GM23338 (cell line): ENCODE results near the gene ELOVL2.

ENCODE experiments used
- CREB1 ChIP-seq: fragments of 250-450 bp; sonication (Bioruptor Pico); IDR thresholded peaks from 2 replicates; pipeline ENCODE4 v1.5.0; 2020; ENCODE audit warnings: low read depth, mild to moderate bottlenecking, moderate library complexity
- ETS1 ChIP-seq: IDR thresholded peaks from 2 replicates; pipeline ENCODE4 v1.6.1; 2016; ENCODE audit warnings: antibody characterized with exemption
- EZH2 ChIP-seq: fragments of 200-600 bp; sonication (generic); IDR thresholded peaks from one replicate; pipeline ENCODE4 v1.8.0; 2017; ENCODE audit warnings: antibody characterized with exemption, mild to moderate bottlenecking, low read depth; ENCODE audit not compliant: unreplicated experiment
- EZH2phosphoT487 ChIP-seq: fragments of 200-600 bp; sonication (generic); IDR thresholded peaks from one replicate; pipeline ENCODE4 v1.8.1; 2018; ENCODE audit warnings: antibody characterized with exemption; ENCODE audit not compliant: unreplicated experiment
- JUNB ChIP-seq: IDR thresholded peaks from one replicate; pipeline ENCODE4 v1.6.1; 2016; ENCODE audit warnings: antibody characterized with exemption; ENCODE audit not compliant: unreplicated experiment
- POLR2AphosphoS5 ChIP-seq: IDR thresholded peaks from 2 replicates; pipeline ENCODE4 v1.6.1; 2016; ENCODE audit warnings: antibody characterized with exemption, low read depth
- REST ChIP-seq: IDR thresholded peaks from one replicate; pipeline ENCODE4 v1.6.1; 2018; ENCODE audit warnings: antibody characterized with exemption; ENCODE audit not compliant: unreplicated experiment
- ZNF114 ChIP-seq: fragments of 250-450 bp; sonication (Bioruptor Pico); IDR thresholded peaks from 2 replicates; pipeline ENCODE4 v1.5.0; 2020; ENCODE audit warnings: mild to moderate bottlenecking, moderate library complexity
- ZNF331 ChIP-seq: fragments of 250-450 bp; sonication (Bioruptor Pico); IDR thresholded peaks from 2 replicates; pipeline ENCODE4 v1.5.0; 2020; ENCODE audit warnings: low read depth, mild to moderate bottlenecking, moderate library complexity
- TF ChIP-seq, protein P1 (sequence below), 2 experiments: fragments of 200-600 bp in 1 of 2; sonication (generic) in 1 of 2; conservative IDR thresholded peaks; 2 replicates each; pipeline versions ENCODE4 v1.5.1 to v1.6.1; 2016 to 2017; ENCODE audit warnings: antibody characterized with exemption in 2 of 2, low read depth in 2 of 2, mild to moderate bottlenecking in 2 of 2, moderate library complexity in 1 of 2

DNA sequence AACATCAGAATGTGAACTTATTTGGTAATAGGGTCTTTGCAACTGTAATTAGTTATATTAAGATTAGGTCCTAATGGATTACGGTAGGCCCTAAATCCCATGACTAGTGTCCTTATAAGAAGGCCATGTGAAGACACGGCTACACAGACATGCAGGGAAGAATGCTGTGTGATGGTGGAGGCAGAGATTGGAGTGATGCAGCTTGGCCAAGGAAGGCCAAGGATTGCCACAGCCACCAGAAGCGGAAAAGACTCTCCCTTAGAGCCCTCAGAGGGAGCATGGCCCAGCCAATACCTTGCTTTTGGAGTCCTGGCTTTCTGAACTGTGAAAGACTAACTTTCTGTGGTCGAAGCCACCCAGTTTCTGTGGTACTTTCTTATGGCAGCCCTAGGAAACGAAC, 39.9 kb upstream of the ELOVL2 start:
- TF ChIP-seq, protein P1, sequence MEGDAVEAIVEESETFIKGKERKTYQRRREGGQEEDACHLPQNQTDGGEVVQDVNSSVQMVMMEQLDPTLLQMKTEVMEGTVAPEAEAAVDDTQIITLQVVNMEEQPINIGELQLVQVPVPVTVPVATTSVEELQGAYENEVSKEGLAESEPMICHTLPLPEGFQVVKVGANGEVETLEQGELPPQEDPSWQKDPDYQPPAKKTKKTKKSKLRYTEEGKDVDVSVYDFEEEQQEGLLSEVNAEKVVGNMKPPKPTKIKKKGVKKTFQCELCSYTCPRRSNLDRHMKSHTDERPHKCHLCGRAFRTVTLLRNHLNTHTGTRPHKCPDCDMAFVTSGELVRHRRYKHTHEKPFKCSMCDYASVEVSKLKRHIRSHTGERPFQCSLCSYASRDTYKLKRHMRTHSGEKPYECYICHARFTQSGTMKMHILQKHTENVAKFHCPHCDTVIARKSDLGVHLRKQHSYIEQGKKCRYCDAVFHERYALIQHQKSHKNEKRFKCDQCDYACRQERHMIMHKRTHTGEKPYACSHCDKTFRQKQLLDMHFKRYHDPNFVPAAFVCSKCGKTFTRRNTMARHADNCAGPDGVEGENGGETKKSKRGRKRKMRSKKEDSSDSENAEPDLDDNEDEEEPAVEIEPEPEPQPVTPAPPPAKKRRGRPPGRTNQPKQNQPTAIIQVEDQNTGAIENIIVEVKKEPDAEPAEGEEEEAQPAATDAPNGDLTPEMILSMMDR (conservative IDR thresholded peaks at IDR 0.05; ENCODE audit: low read depth in 2 of 2) = no peak
- TF ChIP-seq EZH2 (no peak), POLR2AphosphoS5 (no peak), CREB1 (CRISPR knock-in tag) (no peak), ZNF114 (CRISPR knock-in tag) (no peak), EZH2phosphoT487 (no peak), JUNB (no peak), REST (no peak), ETS1 (no peak), ZNF331 (CRISPR knock-in tag) (no peak)
